GM12875 (cell line): ENCODE measurements around the gene DDX50.

Experiments used
- H3K4me3 ChIP-seq: one replicate; pipeline ENCODE4 v1.5.1; 2011; ENCODE audit warnings: low read depth, low read length, control low read depth
- TF ChIP-seq, protein P1 (sequence below): IDR thresholded peaks from 2 replicates; pipeline ENCODE4 v1.5.1; 2011; ENCODE audit warnings: low read depth, mild to moderate bottlenecking, control low read depth, inconsistent platforms, low read length, moderate library complexity, borderline replicate concordance; ENCODE audit not compliant: insufficient read depth

The DDX50 gene

DNA sequence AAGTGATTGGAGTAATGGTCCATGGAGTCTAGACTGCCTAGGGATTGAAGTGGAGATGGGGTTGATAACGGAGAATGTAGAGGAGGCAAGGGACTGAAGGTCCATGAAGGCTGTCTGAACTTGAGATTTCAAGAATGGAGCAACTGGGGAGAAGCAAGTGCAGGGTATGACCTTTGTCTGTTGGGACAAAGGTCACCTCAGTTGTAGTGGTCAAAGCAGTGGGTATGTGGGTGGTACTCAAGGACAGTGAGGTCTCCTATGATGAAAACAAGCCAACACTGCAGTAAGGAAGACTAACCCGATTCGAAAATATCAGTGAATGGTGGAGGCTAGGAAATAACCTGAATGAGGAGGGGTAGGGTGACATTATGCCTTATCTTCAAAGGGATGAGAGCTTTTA lies 49.5 kb downstream of the DDX50 start:
- TF ChIP-seq, protein P1, sequence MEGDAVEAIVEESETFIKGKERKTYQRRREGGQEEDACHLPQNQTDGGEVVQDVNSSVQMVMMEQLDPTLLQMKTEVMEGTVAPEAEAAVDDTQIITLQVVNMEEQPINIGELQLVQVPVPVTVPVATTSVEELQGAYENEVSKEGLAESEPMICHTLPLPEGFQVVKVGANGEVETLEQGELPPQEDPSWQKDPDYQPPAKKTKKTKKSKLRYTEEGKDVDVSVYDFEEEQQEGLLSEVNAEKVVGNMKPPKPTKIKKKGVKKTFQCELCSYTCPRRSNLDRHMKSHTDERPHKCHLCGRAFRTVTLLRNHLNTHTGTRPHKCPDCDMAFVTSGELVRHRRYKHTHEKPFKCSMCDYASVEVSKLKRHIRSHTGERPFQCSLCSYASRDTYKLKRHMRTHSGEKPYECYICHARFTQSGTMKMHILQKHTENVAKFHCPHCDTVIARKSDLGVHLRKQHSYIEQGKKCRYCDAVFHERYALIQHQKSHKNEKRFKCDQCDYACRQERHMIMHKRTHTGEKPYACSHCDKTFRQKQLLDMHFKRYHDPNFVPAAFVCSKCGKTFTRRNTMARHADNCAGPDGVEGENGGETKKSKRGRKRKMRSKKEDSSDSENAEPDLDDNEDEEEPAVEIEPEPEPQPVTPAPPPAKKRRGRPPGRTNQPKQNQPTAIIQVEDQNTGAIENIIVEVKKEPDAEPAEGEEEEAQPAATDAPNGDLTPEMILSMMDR = no peak
- H3K4me3 ChIP-seq = no peak overlapping the region

DNA sequence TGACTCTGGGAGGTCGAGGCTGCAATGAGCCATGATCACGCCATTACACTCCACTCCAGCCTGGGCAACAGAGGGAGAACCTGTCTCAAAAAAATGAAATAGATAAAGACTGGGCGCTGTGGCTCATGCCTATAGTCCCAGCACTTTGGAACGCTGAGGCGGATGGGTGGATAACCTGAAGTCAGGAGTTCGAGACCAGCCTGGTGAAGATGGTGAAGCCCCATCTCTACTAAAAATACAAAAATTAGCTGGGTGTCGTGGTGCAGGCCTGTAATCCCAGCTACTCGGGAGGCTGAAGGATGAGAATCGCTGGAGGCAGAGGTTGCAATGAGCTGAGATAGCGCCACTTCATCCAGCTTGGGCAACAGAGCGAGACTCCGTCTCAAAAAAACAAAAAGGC lies 53.8 kb downstream of the DDX50 start:
- H3K4me3 ChIP-seq = no peak overlapping the region
- TF ChIP-seq, protein P1 = no peak

DNA sequence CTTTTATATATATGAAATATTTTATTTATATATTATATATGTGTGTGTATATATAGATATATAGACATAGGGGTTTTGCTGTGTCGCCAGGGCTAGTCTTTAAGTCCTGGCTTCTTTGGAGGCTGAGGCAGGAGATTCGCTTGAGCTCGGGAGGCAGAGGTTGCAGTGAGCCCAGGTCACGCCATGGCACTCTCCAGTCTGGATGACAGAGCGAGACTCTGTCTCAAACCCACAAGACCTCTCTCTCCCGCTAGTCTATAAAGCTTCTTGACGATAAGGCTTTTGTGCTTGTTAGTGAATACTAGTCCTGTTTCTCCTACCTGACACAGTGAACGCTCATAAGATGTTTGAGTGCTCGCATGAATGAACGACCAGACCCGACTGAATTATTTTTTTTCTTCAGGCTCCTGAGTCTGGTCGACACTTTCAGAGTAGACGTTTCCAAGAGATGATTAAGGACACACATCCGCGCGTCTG lies 54.3 kb downstream of the DDX50 start:
- TF ChIP-seq, protein P1 = no peak

DNA sequence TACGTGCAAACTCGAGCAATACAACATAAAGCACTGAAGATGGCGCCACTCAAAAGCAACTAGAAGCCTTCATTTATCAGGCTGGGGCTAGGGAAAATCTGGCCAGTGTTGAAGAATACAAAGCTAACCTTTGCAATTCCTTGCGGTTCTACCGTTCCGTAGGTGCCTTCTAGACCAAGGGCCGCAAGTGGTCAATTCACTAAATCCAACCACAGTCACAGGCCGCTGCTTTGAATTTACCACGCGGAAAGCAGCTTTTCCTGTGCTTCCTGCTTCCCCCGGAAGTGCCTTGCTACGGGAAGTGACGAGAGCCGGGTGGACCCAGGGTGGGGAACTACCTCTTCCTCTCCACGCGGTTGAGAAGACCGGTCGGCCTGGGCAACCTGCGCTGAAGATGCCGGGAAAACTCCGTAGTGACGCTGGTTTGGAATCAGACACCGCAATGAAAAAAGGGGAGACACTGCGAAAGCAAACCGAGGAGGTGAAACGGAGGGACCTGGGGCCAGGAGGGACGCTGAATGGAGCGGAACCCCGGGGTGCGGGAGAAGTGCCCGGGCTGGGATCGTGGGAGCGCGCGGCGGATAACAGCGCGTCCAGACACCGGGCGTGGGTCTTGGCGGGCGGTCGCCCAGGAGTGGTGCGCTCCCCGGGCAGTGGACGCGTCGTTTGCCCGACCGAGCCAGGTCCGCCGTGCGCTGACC lies 54.9 kb downstream of the DDX50 start, which contains the start of gene DDX21:
Gene DDX21, plus strand, starts transcription at position 339 of the 701 bp plus-strand sequence. Its CDS starts 56 bp downstream, at position 395.
- TF ChIP-seq, protein P1 = peak; percentile 61
- peak within 1 kb of the TSS; percentile 91 for H3K4me3 ChIP-seq

More for the DNA sequence above, 54.3 kb downstream of the DDX50 start:
- peak overlapping the region; percentile 91 for H3K4me3 ChIP-seq

DNA sequence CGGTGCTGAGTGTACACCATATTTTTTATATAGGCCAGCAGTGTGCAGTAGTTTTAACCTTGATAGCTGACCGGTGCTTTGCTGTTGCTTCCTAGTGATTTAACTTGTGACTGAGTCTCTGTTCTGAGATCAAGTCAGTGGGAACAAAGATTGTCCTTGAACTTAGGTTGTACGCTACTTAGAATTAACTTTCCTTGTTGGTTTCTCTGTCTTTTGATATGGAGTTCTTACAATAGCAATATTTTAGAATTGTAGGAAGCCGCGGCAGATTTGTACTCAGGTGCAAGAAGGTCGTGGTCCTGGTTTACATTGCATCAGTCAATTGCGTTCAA lies 56.1 kb downstream of the DDX50 start:
- peak overlapping the region; percentile 91 for H3K4me3 ChIP-seq
- TF ChIP-seq, protein P1 = no peak

DNA sequence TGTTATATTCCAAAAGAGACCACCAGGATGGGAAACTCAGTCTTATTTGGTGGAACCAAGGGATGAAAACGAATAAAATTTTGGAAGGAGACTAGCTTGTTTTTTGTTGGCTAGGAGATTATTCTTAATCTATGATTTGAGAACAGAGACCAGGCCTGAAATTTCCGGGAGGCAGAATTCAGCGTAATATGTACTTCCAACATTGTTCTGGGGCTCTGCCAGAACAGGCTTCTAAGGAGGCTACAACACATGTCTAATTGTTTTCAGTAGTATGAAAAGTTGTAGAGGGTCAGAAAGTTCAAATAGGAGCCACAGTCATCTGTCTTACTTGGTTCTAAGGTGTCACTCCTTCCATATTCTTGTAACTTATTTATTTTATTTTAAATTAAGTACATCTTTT lies 56.5 kb downstream of the DDX50 start:
- peak overlapping the region; percentile 91 for H3K4me3 ChIP-seq
- TF ChIP-seq, protein P1 = no peak

DNA sequence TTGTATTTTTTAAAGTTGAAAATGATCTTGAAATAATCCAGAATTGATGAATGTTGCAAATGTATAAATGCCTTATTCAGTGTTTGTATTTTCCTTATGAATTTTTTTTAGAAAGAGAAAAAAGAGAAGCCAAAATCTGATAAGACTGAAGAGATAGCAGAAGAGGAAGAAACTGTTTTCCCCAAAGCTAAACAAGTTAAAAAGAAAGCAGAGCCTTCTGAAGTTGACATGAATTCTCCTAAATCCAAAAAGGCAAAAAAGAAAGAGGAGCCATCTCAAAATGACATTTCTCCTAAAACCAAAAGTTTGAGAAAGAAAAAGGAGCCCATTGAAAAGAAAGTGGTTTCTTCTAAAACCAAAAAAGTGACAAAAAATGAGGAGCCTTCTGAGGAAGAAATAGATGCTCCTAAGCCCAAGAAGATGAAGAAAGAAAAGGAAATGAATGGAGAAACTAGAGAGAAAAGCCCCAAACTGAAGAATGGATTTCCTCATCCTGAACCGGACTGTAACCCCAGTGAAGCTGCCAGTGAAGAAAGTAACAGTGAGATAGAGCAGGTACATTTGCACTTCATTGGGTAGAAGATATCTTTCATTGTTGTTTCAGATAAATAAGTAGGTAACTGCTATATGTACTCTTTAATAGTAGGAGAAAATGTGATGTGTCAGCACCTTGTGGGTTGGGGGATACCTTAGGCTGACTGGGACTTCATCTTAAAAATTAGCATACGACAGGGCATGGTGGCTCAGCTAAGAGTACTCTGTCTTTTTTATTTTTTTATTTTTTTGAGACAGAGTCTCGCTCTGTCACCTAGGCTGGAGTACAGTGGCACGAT lies 58.8 kb downstream of the DDX50 start:
- TF ChIP-seq, protein P1 = no peak
- H3K4me3 ChIP-seq = no peak overlapping the region
